ENCODE results near the gene RBMS1. TPM values are rescaled to one million over a fixed set of nuclear protein-coding genes. Genes with fewer than 3 reads are reported as not detected.

The RBMS1 gene
- total RNA-seq, 1 donor from 2014 or later = 102 TPM

DNA sequence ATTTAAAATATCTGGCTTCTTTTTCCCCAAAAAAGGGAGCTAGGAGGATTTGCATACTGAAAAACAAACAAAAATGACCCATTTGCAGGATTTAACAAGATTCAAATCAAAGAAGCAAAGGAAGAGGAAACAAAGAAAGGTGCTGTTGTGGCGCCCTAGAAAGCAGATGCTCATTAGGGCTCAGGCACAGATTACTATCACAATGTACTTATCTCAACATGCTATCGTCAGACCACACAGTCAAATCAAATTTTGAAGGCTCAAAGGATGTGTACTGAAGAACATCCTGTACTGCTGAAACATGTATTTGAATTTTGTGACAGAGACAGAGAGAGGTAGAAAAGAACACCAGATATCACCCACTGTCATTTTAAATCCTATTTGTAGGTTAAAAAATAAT lies 10.9 kb downstream of the RBMS1 start:
- intact Hi-C loops (cut with DNase I) = no loop called here
- Histone ChIP-seq H3K4me1 (peaks cover 37% of the 10 kb centered on the region), H3K27me3 (no peaks in the 10 kb centered on the region), H3K9me3 (no peaks in the 10 kb centered on the region), H3K36me3 (no peaks in the 10 kb centered on the region), H3K4me3 (no peak overlapping the region), H3K27ac (no peak overlapping the region)
- ATAC-seq = peak; percentile 62
- TF ChIP-seq, protein P1, sequence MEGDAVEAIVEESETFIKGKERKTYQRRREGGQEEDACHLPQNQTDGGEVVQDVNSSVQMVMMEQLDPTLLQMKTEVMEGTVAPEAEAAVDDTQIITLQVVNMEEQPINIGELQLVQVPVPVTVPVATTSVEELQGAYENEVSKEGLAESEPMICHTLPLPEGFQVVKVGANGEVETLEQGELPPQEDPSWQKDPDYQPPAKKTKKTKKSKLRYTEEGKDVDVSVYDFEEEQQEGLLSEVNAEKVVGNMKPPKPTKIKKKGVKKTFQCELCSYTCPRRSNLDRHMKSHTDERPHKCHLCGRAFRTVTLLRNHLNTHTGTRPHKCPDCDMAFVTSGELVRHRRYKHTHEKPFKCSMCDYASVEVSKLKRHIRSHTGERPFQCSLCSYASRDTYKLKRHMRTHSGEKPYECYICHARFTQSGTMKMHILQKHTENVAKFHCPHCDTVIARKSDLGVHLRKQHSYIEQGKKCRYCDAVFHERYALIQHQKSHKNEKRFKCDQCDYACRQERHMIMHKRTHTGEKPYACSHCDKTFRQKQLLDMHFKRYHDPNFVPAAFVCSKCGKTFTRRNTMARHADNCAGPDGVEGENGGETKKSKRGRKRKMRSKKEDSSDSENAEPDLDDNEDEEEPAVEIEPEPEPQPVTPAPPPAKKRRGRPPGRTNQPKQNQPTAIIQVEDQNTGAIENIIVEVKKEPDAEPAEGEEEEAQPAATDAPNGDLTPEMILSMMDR (IDR thresholded peaks at IDR 0.05) = no peak
- DNase-seq = no peak

DNA sequence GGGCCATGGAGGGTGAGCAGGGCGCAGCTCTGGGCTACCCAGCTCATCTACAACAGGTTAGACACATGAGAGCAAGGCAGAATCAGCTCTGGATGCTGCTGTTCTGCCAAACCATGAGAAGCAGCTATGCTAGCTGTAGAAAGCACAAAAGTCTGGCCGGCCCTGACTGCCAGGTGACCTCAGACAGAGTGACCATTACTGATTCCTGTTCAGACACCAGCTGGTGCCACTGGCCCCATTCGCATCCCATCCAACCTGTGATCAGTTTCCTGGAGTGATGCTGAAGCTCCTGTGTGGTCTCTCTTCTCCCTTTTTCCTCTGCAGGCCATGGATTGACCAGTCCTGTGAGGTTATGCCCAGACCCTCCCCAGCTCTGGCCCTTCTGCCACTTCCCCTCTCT lies 14.3 kb downstream of the RBMS1 start:
- intact Hi-C loops (cut with DNase I) = no loop called here
- TF ChIP-seq, protein P1 (IDR thresholded peaks at IDR 0.05) = no peak

DNA sequence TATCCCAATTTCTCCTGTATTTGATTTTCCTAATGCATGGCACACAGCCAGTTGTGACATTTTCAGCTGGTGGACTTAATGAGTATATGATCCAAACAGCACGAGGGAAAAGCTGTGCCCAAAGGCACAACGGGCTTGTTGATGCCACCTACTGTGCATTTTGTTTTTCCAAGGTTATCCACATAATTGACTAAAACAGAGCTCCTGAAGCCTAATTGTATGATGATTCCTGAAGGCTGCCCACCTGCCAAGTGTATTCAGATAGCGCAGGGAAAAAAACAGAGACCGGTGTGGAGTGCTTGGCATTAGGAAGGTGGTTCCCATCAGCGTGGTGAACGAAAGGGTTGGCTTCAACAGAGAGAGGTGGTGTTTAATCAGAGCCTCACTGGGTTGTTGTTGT lies 14.9 kb downstream of the RBMS1 start:
- H3K9me3 ChIP-seq = no peaks in the 10 kb centered on the region
- intact Hi-C loops (cut with DNase I) = no loop called here
- H3K27me3 ChIP-seq = no peaks in the 10 kb centered on the region
- H3K4me1 ChIP-seq = peaks cover 40% of the 10 kb centered on the region
- no peak overlapping the region for H3K4me3 ChIP-seq
- no peaks in the 10 kb centered on the region for H3K36me3 ChIP-seq
- H3K27ac ChIP-seq = no peak overlapping the region
- no peak for ATAC-seq
- TF ChIP-seq, protein P1 (IDR thresholded peaks at IDR 0.05) = no peak
- DNase-seq = no peak

More for the DNA sequence above, 14.3 kb downstream of the RBMS1 start:
- no peaks in the 10 kb centered on the region for H3K9me3 ChIP-seq
- no peaks in the 10 kb centered on the region for H3K27me3 ChIP-seq
- DNase-seq (no peak), ATAC-seq (no peak)
- H3K4me1 ChIP-seq = peaks cover 39% of the 10 kb centered on the region
- no peaks in the 10 kb centered on the region for H3K36me3 ChIP-seq
- no peak overlapping the region for H3K4me3 ChIP-seq
- H3K27ac ChIP-seq = peak overlapping the region; percentile 44

DNA sequence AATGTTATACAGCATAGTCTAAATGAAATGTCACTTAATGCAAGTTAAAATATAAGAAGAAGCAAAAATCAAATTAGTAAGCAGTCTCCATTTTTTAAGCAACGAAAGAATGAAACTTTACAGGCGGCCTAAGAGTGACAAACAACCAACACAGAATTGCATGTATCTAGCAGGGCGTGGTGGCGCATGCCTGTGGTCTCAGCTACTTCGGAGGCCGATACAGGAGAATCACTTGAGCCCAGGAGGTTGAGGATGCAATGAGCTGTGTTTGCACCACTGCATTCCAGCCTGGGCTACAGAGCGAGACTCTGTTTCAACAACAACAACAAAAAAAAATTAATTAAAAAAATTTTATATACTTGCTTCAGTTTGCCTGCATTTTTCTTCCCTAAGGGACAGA lies 16.6 kb downstream of the RBMS1 start:
- intact Hi-C loops (cut with DNase I) = no loop called here
- TF ChIP-seq, protein P1 (IDR thresholded peaks at IDR 0.05) = no peak

DNA sequence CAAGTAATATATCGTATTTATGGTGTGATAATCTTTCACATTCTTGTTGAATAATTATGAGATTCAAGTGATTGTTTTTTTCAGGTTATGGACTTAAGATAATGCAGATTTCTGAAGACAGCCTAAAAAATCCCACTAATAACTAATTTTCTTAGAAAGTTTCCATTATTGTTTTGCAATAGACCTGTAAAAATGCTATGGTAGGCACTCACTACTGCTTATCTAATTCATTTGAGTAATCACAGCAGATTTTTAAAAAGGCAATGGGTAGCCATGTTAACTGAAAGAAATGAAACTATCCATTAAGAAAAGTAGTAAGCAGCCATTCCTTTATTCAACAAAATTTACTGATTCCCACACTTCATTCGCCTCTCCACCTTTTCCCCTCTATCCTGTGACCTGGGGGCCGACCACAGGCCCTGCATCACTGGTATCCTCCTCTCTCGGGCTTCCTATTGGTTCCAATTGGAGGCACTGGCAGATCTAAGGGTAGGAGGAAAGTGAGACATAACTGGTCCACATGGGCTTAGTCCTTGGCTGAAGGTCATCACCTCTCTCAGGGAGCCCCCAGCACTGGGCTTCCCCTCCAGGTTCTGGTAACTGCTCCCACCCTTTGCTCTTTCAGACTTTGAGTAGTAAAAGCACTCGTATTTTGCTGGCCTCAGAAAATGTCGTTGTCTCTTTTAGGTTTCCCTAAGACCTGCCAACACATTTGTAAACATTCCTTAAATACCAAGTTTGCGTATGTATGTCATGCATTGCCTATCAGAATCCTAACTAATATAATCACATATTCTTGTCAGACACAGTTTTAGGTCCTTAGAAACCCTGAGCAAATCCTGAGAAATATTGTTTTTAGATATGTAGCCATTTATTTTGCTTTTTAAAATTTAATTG lies 18.5 kb downstream of the RBMS1 start:
- TF ChIP-seq, protein P1 (IDR thresholded peaks at IDR 0.05) = no peak
- H3K27me3 ChIP-seq = no peaks in the 10 kb centered on the region
- ATAC-seq = no peak
- no peaks in the 10 kb centered on the region for H3K36me3 ChIP-seq
- peaks cover 51% of the 10 kb centered on the region for H3K4me1 ChIP-seq
- intact Hi-C loops (cut with DNase I) = no loop called here
- H3K27ac ChIP-seq = no peak overlapping the region
- no peak overlapping the region for H3K4me3 ChIP-seq
- no peak for DNase-seq
- H3K9me3 ChIP-seq = no peaks in the 10 kb centered on the region

More for the DNA sequence above, 16.6 kb downstream of the RBMS1 start:
- Histone ChIP-seq H3K4me1 (peaks cover 49% of the 10 kb centered on the region), H3K27me3 (no peaks in the 10 kb centered on the region), H3K27ac (no peak overlapping the region), H3K36me3 (no peaks in the 10 kb centered on the region), H3K4me3 (no peak overlapping the region), H3K9me3 (no peaks in the 10 kb centered on the region)
- no peak for ATAC-seq
- DNase-seq = no peak

Data from upper lobe of right lung (tissue), 1 donor.